SU-DHL-6 (cell line): ENCODE results near the gene SFXN1.

Experiments
- H2AFZ ChIP-seq: fragments of 200-600 bp; sonication (generic); 2 replicates; pipeline ENCODE4 v1.6.1; 2014; ENCODE audit warnings: low read depth, mild to moderate bottlenecking, moderate library complexity, mixed read lengths, antibody characterized with exemption, low read length; ENCODE audit not compliant: severe bottlenecking
- H3F3A ChIP-seq: fragments of 200-600 bp; shearing (Covaris generic); 2 replicates; pipeline ENCODE4 v1.6.0; 2016; ENCODE audit warnings: antibody characterized with exemption, mild to moderate bottlenecking; ENCODE audit not compliant: insufficient read depth
- H3K27ac ChIP-seq: fragments of 200-600 bp; sonication (generic); 2 replicates; pipeline ENCODE4 v1.5.1; 2016; ENCODE audit warnings: low read depth, mild to moderate bottlenecking, low read length, moderate library complexity, mixed read lengths
- H3K27me3 ChIP-seq: fragments of 200-600 bp; sonication (generic), shearing (Covaris generic); 2 replicates; pipeline ENCODE4 v1.6.0; 2014; ENCODE audit warnings: mild to moderate bottlenecking, low read length
- H3K36me3 ChIP-seq: fragments of 200-600 bp; sonication (generic); 2 replicates; pipeline ENCODE4 v1.6.1; 2014; ENCODE audit warnings: mild to moderate bottlenecking, low read length, mixed read lengths
- H3K4me2 ChIP-seq: fragments of 300-600, 200-600 bp; shearing (Covaris generic), sonication (generic); 2 replicates; pipeline ENCODE4 v1.6.0; 2014; ENCODE audit warnings: low read length, low read depth, mild to moderate bottlenecking; ENCODE audit not compliant: poor library complexity, severe bottlenecking
- H3K4me3 ChIP-seq: fragments of 200-600 bp; sonication (generic); 2 replicates; pipeline ENCODE4 v1.5.1; 2014; ENCODE audit warnings: antibody characterized with exemption, low read length, mild to moderate bottlenecking, mixed read lengths; ENCODE audit not compliant: insufficient read depth, poor library complexity, severe bottlenecking
- H3K79me2 ChIP-seq: fragments of 200-600 bp; sonication (generic); 2 replicates; pipeline ENCODE4 v1.6.1; 2014; ENCODE audit warnings: mild to moderate bottlenecking, low read length, moderate library complexity; ENCODE audit not compliant: insufficient read depth
- H3K9ac ChIP-seq: fragments of 200-600 bp; sonication (generic); 2 replicates; pipeline ENCODE4 v1.7.0; 2014; ENCODE audit warnings: mild to moderate bottlenecking, low read length
- H3K9me2 ChIP-seq: fragments of 200-600 bp; sonication (generic); replicated peaks from 2 replicates; pipeline ENCODE4 v1.6.1; 2014; ENCODE audit warnings: low read length; ENCODE audit not compliant: insufficient read depth
- H3K9me3 ChIP-seq: fragments of 200-600 bp; sonication (generic); 2 replicates; pipeline ENCODE4 v1.6.1; 2014; ENCODE audit warnings: low read length, mixed read lengths; ENCODE audit not compliant: insufficient read depth
- H4K20me1 ChIP-seq: fragments of 200-600 bp; sonication (generic); 2 replicates; pipeline ENCODE4 v1.6.1; 2014; ENCODE audit warnings: low read depth, mild to moderate bottlenecking, antibody characterized with exemption, low read length, moderate library complexity, mixed read lengths
- CTCF ChIP-seq: fragments of 200-600 bp; sonication (generic); IDR thresholded peaks from one replicate; pipeline ENCODE4 v1.5.1; 2017; ENCODE audit warnings: antibody characterized with exemption, mild to moderate bottlenecking, low read length, moderate library complexity; ENCODE audit not compliant: insufficient read depth, poor library complexity, severe bottlenecking
- EZH2phosphoT487 ChIP-seq: fragments of 200-600 bp; sonication (generic), shearing (Covaris generic); conservative IDR thresholded peaks from 2 replicates; pipeline ENCODE4 v1.6.1; 2018; ENCODE audit warnings: mild to moderate bottlenecking, antibody characterized with exemption, low read length, moderate library complexity, mixed read lengths

SFXN1 gene

GRCh38 chr5:175471628-175472027, 6.7 kb upstream of the SFXN1 start:
- Histone ChIP-seq H3K4me3 (no peak overlapping the region), H4K20me1 (no peaks in the 10 kb centered on the region), H3K27ac (no peak overlapping the region), H2AFZ (no peak overlapping the region), H3K9me3 (no peaks in the 10 kb centered on the region), H3K36me3 (no peaks in the 10 kb centered on the region), H3K27me3 (no peaks in the 10 kb centered on the region), H3K79me2 (no peaks in the 10 kb centered on the region), H3K9me2 (no peaks in the 10 kb centered on the region), H3F3A (no peaks in the 10 kb centered on the region), H3K9ac (no peak overlapping the region), H3K4me2 (no peak overlapping the region)
- TF ChIP-seq EZH2phosphoT487 (no peak), CTCF (no peak)

DNA sequence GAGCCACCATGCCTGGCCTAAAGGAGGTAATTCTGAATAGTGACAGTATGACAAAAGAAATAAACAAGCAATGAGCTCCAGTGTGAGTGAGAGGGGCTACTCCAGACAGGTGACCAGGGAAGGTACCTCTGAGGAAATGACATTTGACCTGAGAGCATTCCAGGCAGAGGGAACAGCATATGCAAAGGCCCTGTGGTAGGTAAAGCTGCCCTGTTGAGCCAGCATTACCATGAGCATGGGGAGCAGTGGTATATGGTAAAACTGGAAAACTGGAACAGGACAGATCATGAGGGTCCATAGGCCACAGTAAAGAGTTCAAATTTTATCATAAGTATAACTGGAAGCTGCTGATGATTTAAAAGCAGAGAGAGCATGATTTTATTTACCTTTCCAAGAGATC, 6.0 kb upstream of the SFXN1 start:
- Histone ChIP-seq H3K79me2 (no peaks in the 10 kb centered on the region), H3K9me2 (no peaks in the 10 kb centered on the region), H3K9me3 (no peaks in the 10 kb centered on the region), H3K4me3 (no peak overlapping the region), H4K20me1 (no peaks in the 10 kb centered on the region), H3K27ac (no peak overlapping the region), H3F3A (0 out of 2 replicates have a peak, but pooled peaks cover under 1% of the 10 kb centered on the region), H3K27me3 (no peaks in the 10 kb centered on the region), H3K36me3 (no peaks in the 10 kb centered on the region), H3K4me2 (no peak overlapping the region), H2AFZ (no peak overlapping the region), H3K9ac (no peak overlapping the region)
- no peak for TF ChIP-seq CTCF
- TF ChIP-seq EZH2phosphoT487: no peak

GRCh38 chr5:175475248-175475647, 3.1 kb upstream of the SFXN1 start:
- Histone ChIP-seq H2AFZ (no peak overlapping the region), H3K9me3 (no peaks in the 10 kb centered on the region), H3K79me2 (peaks cover 16% of the 10 kb centered on the region), H3K4me2 (no peak overlapping the region), H3K9ac (no peak overlapping the region), H3K36me3 (no peaks in the 10 kb centered on the region), H3K27me3 (no peaks in the 10 kb centered on the region), H3K9me2 (no peaks in the 10 kb centered on the region), H3F3A (0 out of 2 replicates have a peak, but pooled peaks cover 7% of the 10 kb centered on the region), H4K20me1 (no peaks in the 10 kb centered on the region; the same call in 1 of the 2 replicates), H3K27ac (no peak overlapping the region), H3K4me3 (no peak overlapping the region)
- no peak for TF ChIP-seq EZH2phosphoT487
- no peak for TF ChIP-seq CTCF
